ENCODE measurements around the gene RCL1.
"Not testable (repeated sequence)": the region's sequence is repeated elsewhere in the genome, so short reads cannot be mapped to it uniquely, and the experiment has no call there.

Gene RCL1, protein sequence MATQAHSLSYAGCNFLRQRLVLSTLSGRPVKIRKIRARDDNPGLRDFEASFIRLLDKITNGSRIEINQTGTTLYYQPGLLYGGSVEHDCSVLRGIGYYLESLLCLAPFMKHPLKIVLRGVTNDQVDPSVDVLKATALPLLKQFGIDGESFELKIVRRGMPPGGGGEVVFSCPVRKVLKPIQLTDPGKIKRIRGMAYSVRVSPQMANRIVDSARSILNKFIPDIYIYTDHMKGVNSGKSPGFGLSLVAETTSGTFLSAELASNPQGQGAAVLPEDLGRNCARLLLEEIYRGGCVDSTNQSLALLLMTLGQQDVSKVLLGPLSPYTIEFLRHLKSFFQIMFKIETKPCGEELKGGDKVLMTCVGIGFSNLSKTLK

DNA sequence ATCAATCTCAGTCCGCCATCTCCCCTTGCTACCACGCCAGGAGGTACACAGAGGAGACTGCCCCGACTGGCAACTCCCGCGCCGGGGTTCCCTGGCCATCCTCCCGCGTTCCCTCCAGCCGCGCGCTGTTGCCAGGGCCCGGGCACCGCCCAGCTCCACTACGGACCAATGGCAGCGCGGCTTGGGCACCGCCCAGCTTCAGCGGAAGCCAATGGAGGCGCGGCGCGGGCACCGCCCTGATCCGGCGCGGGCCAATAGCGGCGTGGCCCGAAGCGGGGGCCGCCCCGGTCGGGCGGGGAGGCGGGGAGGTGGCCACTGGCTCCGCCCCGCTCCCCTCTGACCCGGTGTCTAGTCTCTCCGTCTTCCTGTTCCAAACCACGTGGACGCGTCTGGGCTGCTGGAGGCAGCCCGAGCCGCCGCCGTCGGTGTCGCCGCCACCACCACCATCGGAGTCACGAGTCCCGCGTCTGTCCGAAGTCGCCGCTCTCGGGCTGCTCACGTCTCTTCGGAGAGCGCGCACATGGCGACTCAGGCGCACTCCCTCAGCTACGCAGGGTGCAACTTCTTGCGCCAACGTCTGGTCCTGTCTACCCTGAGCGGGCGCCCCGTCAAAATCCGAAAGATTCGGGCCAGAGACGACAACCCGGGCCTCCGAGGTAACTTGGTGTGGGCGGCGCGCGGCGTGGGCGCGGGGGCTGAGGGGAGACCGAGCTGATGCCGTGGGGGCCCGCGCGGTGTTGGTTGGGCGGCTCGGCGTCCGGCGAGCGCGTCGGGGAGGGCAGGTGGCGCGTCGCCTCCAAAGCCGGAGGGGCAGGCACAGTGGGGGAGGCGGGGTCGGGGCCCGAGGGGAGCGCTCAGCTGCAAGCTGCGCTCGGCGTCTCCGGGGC is at the start of gene RCL1:
Gene RCL1, plus strand, starts transcription at position 373 of the 887 bp plus-strand sequence. Its CDS starts 148 bp downstream, at position 521.
- DNase-seq (ENCODE audit: low read depth in 3 of 3): peak; percentile 91 to 96 (median 93)

DNA sequence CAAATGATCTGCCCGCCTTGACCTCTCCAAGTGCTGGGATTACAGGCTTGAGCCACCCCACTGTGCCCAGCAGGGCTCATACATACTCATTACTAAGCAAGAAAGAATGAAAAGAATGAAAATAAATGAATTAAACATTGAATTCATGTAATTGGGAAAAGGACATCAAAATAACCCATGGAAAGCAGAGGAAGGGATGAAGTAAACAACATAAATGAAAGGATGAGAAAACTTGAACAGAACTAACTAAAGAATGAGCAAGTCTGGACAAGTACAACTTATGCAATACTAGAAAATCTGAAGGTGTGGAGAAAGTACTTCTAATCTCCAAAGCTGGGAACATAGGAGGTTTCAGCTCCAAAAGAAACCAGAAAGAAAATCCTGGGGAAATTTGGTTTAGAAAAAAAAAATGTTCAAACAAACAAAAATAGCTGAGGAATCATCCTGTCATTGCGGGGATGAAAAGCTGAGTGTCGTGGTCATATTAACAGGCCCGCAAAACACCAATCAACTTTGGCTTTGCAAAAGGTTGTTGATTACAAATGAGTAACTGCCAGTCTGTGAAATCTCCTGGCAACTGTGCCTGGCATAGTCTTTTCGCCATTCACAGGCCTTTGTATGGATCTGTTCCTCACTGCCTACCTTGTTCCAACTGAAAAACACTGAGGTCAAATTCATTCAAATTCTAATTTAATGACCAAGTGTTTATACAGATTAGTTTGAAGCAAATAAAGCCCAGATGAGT is 49.4 kb upstream of the RCL1 start:
- no peak for DNase-seq (ENCODE audit: low read depth in 3 of 3)

DNA sequence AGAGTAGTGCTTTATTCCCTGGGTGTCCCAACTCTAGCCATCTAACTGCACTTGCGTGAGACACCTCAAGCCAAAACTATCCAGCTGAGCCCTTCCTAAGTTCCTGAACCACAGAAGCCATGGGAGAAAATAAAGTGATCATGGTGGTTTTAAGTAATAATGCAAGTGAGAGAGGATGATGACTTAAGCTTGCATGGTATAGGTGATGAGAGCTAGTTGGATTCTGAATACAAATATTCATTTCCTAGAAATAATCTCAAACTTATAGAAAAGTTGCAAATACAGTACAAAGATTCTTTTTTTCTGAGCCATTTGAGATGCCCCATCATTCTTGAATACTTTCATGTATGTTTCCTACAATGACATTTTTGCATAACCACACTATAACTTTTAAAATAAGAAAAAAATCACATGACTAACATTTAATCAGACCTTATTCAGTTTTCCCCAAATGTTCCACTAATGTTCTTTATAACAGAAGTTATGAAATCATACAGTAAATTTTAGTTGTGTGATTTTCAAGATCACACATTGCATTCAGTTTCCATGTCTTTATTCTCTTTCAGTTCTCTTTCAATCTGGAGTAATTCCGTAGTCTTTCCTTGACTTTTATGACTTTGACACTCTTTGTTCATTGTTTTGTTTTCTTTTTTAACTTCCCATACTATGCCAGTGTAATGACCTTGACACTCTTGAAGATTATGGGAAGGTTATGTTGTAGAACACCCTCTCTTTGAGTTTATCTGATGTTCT is 46.3 kb upstream of the RCL1 start:
- no peak for DNase-seq (ENCODE audit: low read depth in 3 of 3)

DNA sequence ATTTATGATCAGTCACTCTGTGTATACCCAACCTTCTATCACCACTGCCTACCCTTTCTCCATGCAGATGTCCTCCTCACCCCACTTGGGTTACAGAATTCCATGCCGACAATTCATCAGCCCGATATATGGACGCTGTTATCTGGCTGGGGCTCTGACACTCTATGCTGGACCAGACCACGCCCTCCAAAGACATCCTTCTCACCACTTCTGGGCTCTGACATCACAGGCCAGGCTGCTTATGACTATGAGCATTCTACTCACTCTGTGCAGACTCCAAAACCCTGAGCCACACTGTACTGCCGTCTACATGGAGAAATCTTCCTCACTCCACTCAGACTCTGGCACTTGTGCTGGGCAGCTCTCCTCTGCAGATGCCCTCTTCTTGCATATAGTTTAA is 44.1 kb upstream of the RCL1 start:
- DNase-seq (ENCODE audit: low read depth in 3 of 3): no peak

DNA sequence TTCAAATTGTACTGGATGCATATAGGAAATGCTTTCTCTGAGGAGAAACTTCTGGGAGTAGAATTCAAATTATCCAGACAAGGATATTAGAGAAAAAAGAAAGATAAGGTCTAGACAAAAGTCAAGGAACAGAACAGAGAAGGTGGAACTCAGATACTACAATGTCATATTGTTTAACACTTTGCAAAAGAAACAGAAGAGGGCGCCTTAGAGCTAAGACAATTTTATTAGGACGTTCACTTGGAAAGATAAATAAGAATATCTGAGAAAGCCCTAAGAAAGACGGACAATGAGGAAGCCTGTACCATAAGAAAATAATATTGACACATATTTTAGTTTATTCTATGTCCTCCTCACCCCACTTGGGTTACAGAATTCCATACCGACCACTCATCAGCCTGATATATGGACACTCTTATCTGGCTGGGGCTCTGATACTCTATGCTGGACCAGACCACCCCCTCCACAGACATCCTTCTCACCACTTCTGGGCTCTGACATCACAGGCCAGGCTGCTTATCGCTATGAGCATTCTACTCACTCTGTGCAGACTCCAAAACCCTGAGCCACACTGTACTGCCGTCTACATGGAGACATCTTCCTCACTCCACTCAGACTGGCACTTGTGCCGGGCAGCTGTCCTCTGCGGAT is 42.6 kb upstream of the RCL1 start:
- DNase-seq (ENCODE audit: low read depth in 3 of 3): no peak

DNA sequence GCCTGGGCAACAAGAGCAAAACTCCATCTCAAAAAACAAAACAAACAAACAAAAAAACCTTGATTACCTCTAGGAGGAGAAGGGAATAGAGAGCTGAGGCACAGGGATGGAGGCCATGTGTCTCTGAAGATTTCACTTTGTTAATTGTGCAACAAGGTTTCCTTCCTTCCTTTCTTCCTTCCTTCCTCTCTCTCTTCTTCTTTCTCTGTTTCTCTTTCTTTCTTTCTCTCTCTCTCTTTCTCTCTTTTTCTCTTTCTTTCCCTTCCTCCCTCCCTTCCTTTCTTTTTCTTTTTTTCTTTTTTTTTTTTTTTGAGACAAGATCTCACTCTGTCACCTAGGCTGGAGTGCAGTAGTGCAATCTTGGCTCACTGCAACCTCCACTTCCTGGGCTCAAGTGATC is 38.2 kb upstream of the RCL1 start:
- not testable (repeated sequence) for DNase-seq (ENCODE audit: low read depth in 3 of 3)

DNA sequence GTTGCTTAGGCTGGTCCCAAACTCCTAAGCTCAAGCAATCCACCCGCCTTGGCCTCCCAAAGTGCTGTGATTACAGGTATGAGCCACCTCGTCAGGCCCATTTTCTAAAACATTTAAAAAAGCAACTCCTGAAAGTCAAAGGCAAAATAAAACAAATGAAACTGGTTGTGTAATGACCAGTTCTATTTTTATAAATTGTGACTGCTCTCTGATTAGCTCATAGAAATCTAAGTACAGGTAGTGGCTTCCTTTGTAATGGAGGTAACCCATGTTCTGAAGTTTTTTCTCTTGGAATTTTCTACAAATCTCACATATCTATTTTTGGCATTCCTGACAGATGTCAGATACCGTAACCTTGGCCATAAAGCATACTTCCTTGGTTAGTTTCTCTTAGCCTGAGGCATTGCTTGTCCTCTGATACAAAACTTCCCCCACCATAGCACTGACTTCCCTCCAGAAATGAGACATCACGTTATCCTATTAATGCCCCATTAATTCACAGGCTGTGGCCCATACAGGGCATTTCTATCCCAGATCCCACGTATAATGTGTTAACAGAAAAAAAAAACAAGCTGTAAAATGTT is 37.6 kb upstream of the RCL1 start:
- no peak for DNase-seq (ENCODE audit: low read depth in 3 of 3)

DNA sequence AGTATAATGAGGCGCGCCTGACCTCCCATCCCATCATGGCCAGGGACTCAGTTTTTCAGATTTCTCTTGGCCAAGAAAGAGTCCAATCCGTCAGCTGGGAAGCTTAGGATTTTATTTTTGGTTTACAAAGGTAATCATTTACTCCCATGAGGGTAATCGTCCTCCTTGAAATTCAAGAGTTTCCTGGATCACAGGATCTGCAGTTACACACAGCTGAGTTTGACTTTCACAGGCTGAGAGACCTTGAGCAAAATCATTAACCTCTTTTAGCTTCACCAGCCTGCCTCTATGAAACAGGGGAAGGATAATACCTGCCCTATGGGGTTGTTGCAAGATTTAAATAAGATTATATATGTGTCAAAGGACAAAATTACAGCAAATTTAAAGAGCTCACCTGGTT is 36.3 kb upstream of the RCL1 start:
- DNase-seq (ENCODE audit: low read depth in 3 of 3): no peak

DNA sequence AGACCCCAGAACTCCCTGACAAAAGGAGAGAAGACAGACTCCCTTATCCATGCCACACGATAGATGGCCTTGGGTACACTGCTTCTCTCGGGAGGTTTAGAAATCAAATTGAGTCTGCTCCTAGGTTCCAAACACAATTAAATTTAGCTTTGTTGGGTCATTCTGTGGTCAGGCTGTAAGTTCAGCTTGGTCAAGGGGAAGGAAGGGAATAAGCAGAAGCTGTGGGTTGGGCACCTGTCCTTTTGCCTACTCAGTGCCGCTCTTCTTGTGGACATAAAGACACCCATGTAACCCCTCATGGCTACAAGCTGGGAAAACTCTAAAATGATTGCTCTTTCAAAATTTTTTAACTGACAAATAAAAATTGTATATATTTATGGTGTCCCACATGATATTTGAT is 32.6 kb upstream of the RCL1 start:
- no peak for DNase-seq (ENCODE audit: low read depth in 3 of 3)

DNA sequence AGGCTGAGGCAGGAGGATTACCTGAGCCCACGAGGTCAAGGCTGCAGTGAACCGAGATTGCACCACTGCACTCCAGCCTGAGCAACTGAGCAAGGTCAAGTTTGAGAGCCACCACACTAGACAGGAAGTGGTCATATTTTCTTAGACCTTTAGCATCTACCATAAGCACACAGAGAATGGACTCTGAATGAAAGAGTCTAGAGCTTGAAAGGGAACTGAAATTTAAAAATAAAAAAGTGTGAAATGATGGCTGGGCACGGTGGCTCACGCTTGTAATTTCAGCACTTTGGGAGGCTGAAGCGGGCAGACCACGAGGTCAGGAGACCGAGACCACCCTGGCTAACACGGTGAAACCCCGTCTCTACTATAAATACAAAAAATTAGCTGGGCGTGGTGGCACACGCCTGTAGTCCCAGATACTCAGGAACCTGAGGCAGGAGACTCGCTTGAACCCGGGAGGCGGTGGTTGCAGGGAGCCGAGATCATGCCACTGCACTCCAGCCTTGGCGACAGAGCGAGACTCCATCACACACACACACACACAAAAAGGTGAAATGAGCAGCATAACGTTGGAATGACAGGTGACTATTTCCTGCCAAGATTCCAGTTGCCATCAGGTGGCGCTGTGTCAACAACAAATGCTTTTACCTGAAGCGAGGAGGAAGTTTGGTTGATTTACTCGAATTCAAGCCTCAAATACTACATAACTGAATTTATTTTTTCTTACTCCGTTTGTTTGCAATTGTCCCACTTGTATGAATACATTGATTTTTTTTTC is 30.4 kb upstream of the RCL1 start:
- peak; percentile 53 to 70 (median 62) for DNase-seq (ENCODE audit: low read depth in 3 of 3)

DNA sequence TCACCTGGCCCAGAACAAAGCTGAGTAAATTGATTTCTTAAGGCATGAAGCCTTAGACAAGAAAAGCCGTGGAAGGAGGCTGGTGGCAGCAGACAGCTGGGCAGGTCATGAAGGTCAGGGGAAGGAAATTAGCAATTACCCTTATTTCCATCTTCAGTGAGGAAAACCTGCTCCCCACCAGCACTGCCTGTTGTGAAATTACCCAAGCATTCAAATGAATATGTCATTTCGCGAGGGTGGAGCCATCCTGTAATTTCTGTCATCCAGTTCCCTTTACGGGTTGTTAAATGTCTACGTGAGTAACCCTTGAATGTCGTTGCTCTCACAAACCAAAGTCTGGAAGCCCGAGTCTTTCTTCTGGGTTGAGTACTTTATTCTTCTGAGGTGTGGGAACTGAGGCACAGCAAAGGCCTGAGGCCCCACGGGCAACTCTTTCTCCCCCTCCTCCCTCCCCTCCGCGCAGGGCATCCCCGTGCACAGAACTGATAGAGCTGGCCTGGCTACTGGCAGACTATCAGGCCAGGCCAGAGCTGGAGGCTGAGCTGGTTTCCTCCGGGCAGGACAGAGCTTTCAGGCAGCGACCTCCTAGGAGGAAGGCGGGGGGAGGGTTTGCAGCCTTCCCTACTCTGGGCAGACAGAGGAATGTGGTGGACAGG is 29.7 kb upstream of the RCL1 start:
- DNase-seq (ENCODE audit: low read depth in 3 of 3): no peak

DNA sequence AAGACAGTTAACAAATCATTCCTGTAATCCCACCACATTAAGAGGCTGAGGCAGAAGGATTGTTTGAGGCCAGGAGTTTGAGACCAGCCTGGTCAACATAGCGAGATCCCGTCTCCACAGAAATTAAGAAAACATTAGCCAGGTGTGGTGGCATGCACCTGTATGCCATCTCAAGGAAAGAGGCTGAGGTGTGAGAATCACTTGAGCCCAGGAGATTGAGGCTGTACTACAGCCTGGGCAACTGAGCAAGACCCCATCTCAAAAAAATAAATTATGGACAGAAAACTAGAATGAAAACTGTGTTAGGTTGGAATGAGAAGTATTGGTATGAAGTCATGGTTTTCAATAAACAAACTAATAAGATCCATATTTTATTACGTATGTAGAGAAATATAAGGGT is 28.7 kb upstream of the RCL1 start:
- no peak for DNase-seq (ENCODE audit: low read depth in 3 of 3)

DNA sequence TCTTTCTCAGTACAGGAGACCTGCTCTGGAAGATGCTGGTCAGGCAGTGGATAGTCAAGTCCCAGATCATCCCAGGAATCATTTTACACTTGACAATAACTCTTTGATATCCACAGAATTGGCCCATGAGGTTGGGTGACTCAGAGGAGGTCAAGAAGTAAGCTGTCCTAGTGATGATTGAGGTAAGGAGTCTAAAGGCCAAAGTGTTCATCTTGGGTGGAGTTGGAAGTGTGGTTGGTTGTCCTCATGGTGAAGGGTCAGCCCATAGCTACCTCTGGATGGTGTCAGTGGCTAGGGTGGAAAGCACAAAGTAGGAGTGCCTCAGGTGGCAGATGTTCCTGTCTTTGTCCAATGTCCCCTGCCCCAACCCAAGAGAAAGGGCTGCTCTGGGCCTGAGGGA is 24.1 kb upstream of the RCL1 start:
- no peak for DNase-seq (ENCODE audit: low read depth in 3 of 3)

DNA sequence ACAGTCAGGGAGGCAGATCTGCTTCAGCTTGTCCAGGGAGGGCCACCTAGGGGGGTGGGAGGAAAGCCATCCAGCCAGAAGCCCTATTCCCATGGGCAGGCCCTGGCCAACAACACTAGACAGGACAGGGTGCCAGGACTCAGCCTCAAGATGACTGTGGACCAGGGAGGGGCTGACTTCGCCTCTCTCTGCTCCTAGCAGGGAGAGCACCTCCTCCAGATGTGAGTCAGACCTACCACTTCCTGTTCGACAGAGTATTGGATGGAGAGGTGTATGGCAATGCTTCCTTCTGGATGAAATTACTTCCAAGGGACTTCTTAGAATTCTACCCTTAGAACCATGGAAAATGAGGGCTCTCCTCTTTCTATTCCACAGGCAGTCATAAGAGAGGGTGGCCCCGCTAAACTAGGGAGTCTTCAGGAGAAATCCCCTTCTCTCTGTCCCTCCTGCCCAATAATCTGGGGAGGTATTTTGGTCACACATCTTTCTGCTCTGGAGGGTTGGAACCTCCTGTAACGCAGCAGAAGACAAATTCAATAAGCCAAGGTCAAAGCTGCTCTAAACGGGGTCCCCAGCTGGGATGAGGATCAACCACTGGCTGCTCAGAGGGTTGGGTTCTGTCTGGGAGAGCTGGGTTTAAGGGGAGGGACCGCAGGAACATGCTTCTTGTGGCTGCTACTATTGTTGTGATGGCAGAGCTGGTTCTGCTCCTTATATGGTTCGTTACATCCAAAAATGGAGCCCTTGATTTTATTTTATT is 23.2 kb upstream of the RCL1 start:
- DNase-seq (ENCODE audit: low read depth in 3 of 3): no peak

DNA sequence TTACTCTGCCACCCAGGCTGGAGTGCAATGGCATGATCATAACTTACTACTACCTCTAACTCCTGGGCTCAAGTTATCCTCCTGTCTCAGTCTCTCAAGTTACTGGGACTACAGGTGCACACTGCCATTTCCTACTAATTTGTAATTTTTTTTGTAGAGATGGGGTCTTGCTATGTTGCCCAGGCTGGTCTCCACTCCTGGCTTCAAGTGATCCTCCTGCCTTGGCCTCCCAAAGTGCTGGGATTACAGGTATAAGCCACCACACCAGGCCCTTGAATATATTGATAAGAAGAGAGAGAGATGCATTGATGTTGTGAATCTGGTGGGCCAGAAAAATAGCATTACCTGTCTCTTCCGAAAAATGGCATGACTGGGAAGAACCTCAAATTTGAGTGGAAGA is 21.0 kb upstream of the RCL1 start:
- DNase-seq (ENCODE audit: low read depth in 3 of 3): no peak

DNA sequence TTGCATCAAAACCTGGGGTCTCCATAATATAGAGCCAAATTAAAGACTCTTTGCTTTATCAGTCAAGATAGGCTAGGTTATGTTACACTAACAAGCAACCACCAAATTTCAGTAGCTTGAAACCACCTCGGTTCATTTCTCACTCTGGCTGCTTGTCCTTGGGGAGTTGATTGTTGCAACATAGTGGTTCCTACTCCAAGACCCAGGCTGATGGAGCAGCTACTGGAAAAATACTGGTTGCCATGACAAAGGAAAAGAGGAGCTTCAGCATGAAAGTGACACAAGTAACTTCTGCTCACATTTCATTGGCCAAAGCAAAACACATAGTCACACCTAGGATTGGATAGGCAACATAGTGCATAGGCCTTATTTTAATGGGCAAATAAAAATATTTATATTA is 18.5 kb upstream of the RCL1 start:
- no peak for DNase-seq (ENCODE audit: low read depth in 3 of 3)

DNA sequence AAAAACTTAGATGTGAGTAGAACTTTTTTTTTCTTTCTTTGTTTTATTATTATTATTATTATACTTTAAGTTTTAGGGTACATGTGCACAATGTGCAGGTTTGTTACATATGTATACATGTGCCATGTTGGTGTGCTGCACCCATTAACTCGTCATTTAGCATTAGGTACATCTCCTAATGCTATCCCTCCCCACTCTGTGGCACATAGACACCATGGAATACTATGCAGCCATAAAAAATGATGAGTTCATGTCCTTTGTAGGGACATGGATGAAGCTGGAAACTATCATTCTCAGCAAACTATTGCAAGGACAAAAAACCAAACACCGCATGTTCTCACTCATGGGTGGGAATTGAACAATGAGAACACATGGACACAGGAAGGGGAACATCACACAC is 17.8 kb upstream of the RCL1 start:
- not testable (repeated sequence) for DNase-seq (ENCODE audit: low read depth in 3 of 3)

DNA sequence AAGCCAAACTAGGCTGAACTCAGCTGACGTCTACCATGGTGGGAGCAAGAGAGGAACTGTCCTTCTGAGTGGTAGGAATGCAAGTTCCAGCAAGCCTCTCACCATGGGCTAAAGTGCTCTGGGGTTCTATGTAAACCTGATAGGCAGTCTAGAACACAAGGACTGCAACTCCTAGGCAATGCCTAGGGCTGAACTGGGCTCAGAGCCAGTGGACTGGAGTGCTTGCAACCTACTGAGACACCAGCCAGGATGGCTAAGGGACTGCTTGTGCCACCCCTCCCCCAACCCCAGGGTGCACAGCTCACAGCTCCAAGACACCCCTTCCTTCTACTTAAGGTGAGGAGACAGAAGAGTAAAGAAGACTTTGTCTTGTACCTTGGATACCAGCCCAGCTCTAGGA is 12.1 kb upstream of the RCL1 start:
- no peak for DNase-seq (ENCODE audit: low read depth in 3 of 3)

DNA sequence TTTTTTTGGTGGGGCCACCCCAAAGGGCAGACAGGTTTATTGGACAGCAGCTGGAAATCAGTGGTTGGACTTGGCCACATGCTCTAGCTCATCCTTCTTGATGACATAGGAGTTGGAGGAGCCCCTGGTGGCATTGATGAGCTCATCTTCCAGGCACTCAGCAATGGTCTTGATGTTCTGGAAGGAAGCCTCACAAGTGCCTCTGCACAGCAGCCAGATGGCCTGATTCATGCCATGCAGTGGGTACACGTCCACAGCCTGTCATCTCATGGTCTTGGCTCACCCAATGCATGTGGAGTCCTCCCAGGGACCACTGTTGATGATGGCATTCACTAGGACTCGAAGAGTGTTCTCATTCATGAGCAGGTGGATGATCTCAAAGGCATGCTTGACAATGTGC is 11.3 kb upstream of the RCL1 start:
- DNase-seq (ENCODE audit: low read depth in 3 of 3): no peak
